Lower leg skin (tissue), 4 donors: ENCODE data around the gene CIPC. TPM values are rescaled to one million over a fixed set of nuclear protein-coding genes. Genes with fewer than 3 reads are reported as not detected.

Source experiments
- DNase-seq, 2 donors: peaks; one replicate each; pipeline ENCODE4 v3.0.0-alpha.2; 2019; ENCODE audit warnings: low spot score in 2 of 2
- H3K4me3 ChIP-seq: fragments of 200-600 bp; sonication (generic); 2 replicates; pipeline ENCODE4 v1.5.1; 2017; ENCODE audit warnings: mild to moderate bottlenecking, low read depth; ENCODE audit not compliant: poor library complexity, severe bottlenecking
- CTCF ChIP-seq, 3 donors: fragments of 450-650 bp; IDR thresholded peaks; one replicate each; pipeline ENCODE4 v1.5.1; 2016; ENCODE audit warnings: antibody characterized with exemption in 3 of 3, mild to moderate bottlenecking in 3 of 3, moderate library complexity in 2 of 3
- POLR2A ChIP-seq, 2 donors: fragments of 450-650 bp; IDR thresholded peaks; one replicate each; pipeline ENCODE4 v1.6.1; 2016 to 2017; ENCODE audit warnings: antibody characterized with exemption in 2 of 2, mild to moderate bottlenecking in 1 of 2, moderate library complexity in 1 of 2
- WGBS, 2 donors: methylation state at CpG; one replicate each; pipeline ENCODE4 v1.1.5; 2018; 5-methylcytosine and 5-hydroxymethylcytosine counted together
- intact Hi-C: fragments of 100-400 bp; cut with DNase I; formaldehyde crosslinking; loops from one replicate; pipeline ENCODE4 v1.15.0; 2023; ENCODE audit warnings: low total_unique reads
- total RNA-seq, 4 donors: library from RNA; depleted of rRNA; stranded (reverse); fragments of >200 nt; gene quantifications; one replicate each; pipeline ENCODE4 v1.1.0, GENCODE V29; 2016

CIPC gene
- total RNA-seq, 4 donors from 2014 or later: 36.6 to 60.0 (median 52.1) TPM

DNA sequence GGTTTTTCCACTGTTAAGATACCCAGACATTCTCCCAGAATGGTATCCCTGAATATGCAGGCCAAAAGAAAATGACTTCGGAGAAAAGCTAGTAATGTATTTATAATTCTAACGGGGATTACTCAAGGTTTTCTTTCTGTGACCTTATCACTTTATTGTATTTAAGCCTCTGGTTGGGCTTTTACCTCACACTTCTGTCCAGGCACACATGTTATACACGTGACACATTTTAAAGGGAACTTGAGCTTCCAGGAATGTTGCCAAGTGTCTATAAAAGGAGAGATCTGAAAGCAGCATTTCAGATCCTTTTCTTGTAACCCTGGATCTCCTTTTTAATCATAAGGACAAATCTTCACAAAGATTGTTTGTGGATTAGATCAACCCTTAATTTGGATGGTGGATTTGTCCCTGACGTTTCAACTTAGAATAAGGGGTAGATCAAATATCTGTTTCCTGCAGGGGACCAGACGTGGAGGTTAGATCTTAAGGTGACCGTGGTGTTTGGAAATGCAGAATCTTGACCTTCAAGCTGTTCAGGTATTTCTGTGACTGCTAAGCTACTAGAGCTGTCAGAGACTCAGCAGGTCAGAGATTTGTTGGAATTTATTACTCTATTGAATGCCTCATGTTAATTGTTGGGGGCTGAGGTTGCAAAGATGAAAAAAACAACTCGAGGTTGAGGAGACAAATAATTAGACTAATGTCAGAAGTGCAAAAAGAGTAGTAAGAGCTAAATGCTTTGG is 1.5 kb downstream of the CIPC start:
- TF ChIP-seq CTCF (IDR thresholded peaks at IDR 0.05) (no peak), POLR2A (IDR thresholded peaks at IDR 0.05) (no peak)
- 19 to 22% methylated on average over 7 of the region's 7 CpGs for WGBS, 2 donors
- intact Hi-C loops: no loop called here
- DNase-seq: no peak
- no peak overlapping the region for H3K4me3 ChIP-seq

GRCh38 chr14:77100961-77101360 is 2.9 kb downstream of the CIPC start:
- DNase-seq: no peak
- WGBS, 2 donors: 58 to 68% methylated on average over 3 of the region's 3 CpGs
- no peak overlapping the region for H3K4me3 ChIP-seq

DNA sequence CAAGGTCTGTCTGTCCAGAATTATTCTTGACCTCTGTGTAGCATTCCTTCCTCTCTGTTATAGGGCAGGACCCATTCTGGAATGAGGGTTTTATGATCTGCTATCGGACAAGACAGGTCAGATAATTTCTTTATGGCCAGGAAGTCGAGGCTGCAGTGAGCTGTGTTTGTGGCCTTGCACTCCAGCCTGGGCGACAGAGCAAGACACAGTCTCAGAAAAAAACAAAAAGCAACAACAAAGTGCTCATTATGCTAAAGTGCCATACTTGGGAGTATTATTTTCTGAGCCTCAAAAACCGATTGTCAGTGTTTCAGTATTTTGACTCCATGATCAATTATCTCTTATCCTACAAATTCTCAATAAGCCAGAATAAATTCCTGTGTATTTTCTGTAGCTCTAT is 4.1 kb downstream of the CIPC start:
- no peak overlapping the region for H3K4me3 ChIP-seq
- 65 to 71% methylated on average over 4 of the region's 4 CpGs for WGBS, 2 donors
- intact Hi-C loops: no loop called here
- TF ChIP-seq CTCF (IDR thresholded peaks at IDR 0.05) (no peak), POLR2A (IDR thresholded peaks at IDR 0.05) (no peak)
- no peak for DNase-seq

More at GRCh38 chr14:77100961-77101360, 2.9 kb downstream of the CIPC start:
- TF ChIP-seq CTCF (IDR thresholded peaks at IDR 0.05) (no peak), POLR2A (IDR thresholded peaks at IDR 0.05) (no peak)
- intact Hi-C loops: no loop called here

- intact Hi-C loops: no loop called here
- DNase-seq: no peak
- no peak for TF ChIP-seq POLR2A (IDR thresholded peaks at IDR 0.05)
- no peak for TF ChIP-seq CTCF (IDR thresholded peaks at IDR 0.05)
- H3K4me3 ChIP-seq: no peak overlapping the region
Measured at GRCh38 chr14:77103475-77103874, 5.4 kb downstream of the CIPC start.

- no peak for TF ChIP-seq CTCF (IDR thresholded peaks at IDR 0.05)
- no peak for TF ChIP-seq POLR2A (IDR thresholded peaks at IDR 0.05)
- intact Hi-C loops: no loop called here
- H3K4me3 ChIP-seq: no peak overlapping the region
- DNase-seq: no peak
- 83 to 84% methylated on average over 6 of the region's 6 CpGs for WGBS, 2 donors
Measured at GRCh38 chr14:77103951-77104350, 5.9 kb downstream of the CIPC start.

GRCh38 chr14:77104393-77104792 is 6.3 kb downstream of the CIPC start:
- intact Hi-C loops: no loop called here
- WGBS, 2 donors: 81 to 82% methylated on average over 3 of the region's 3 CpGs
- no peak for DNase-seq
- TF ChIP-seq CTCF (IDR thresholded peaks at IDR 0.05): no peak
- TF ChIP-seq POLR2A (IDR thresholded peaks at IDR 0.05): no peak
- H3K4me3 ChIP-seq: no peak overlapping the region
